Measurements from ENCODE around the gene GALNT17.

DNA sequence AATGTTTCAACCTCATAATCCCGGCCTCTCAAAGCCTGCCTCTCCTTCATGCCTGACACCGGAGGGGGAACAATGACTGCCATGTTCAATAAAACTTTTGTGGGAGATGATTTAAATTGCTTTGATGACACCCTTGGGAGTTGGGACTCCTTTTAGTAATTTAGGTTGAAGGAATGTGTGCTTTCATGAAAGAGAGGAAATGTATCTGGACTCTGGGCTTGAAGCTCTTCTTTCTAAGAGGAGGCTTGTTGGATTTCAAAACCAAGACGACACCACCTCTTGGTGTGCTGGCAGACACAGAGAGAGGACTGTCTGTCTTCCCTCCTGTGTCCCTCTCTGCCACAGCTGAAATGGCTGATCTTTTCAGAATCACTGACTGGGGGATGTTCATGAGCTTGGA, 168.1 kb downstream of the GALNT17 start:
- TF ChIP-seq CTCF (IDR thresholded peaks at IDR 0.05; ENCODE audit: low read depth, low read length) (no peak), EZH2phosphoT487 (IDR thresholded peaks at IDR 0.05; ENCODE audit: low read depth) (no peak)
